Measurements from ENCODE around the gene ZCCHC2. TPM values are rescaled to one million over a fixed set of nuclear protein-coding genes. Genes with fewer than 3 reads are reported as not detected.

The ZCCHC2 gene
- total and polyA plus RNA-seq, 9 of the 15 experiments (the other 6 are each of a cell fraction or from before 2014, with no cell fraction given) = 1.0 to 9.2 (median 6.0) TPM

DNA sequence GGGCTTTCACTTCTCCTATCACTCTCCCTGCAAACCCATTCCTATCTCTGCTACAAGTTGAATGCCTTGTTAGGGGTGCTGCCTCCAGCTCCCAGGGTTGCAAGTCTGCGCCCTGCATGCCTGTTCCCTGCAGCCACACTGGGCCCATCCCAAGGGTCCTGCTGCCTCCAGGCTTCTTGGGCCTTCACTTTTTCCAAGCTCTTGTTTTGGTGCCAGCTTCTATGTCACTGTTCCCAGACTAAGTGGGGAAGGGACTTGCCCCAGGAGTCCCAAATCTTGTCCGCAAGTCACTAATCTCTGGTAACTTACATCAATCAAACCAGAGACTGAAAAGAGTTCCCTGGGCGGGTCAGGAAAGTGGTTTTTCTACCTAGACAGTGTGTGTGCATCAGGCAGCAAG, 65.4 kb downstream of the ZCCHC2 start:
- no peak overlapping the region for H2AFZ ChIP-seq (ENCODE audit: low read depth, low read length)
- no peaks in the 10 kb centered on the region for H3K9me3 ChIP-seq (replicated peaks; ENCODE audit: control insufficient read depth, insufficient read depth, low read depth, low read length)
- ATAC-seq = no peak
- CTCF ChIA-PET (ENCODE audit: low intra/inter-chr PET ratio) = no interaction called here
- TF ChIP-seq BCOR (IDR thresholded peaks at IDR 0.05) = no peak
- H3K27me3 ChIP-seq (ENCODE audit: control insufficient read depth in 2 of 2, insufficient read depth in 2 of 2, low read length in 2 of 2) = peaks cover 0 to 4% of the 10 kb centered on the region in 2 experiments; a peak in 1 of 5 replicates
- no peak overlapping the region for H3K9ac ChIP-seq (ENCODE audit: insufficient read depth in 1 of 2, low read depth in 2 of 2, low read length in 2 of 2)
- no peaks in the 10 kb centered on the region; the same call in 1 of the 2 replicates for H4K20me1 ChIP-seq (replicated peaks; ENCODE audit: control insufficient read depth, insufficient read depth, low read length)
- 0% methylated on average over 2 of the region's 3 CpGs for WGBS (ENCODE audit: insufficient coverage, low coverage, missing lambda C conversion rate)
- no peaks in the 10 kb centered on the region for H3K79me2 ChIP-seq (ENCODE audit: control insufficient read depth, insufficient read depth, low read length)
- peaks cover 2 to 3% of the 10 kb centered on the region in 2 experiments; a peak in 1 of 5 replicates for H3K4me1 ChIP-seq (replicated peaks in 1 of 2; ENCODE audit: control insufficient read depth in 2 of 2, insufficient read depth in 2 of 2, low read length in 2 of 2)
- in situ Hi-C loops (cut with MboI) = no loop called here
- BruUV-seq (replicated peaks) = no TSS peak
- H3K4me3 ChIP-seq = no peak overlapping the region
- no peak for FAIRE-seq
- POLR2A ChIA-PET = interaction anchor here (0.6 kb wide), 1 partner anchor 301 kb away, joined by 4 read pairs; no protein-coding TSS in a partner anchor
- H3K27ac ChIP-seq (ENCODE audit: extremely low read depth, low read depth, low read length) = no peak overlapping the region
- H3K9me1 ChIP-seq (ENCODE audit: control insufficient read depth, insufficient read depth, low read length) = no peaks in the 10 kb centered on the region
- intact Hi-C loops (cut with micrococcal nuclease) = loop anchor here (5.0 kb wide), 2 partner anchors 49 to 129 kb away; partner anchors contain the start of gene PHLPP1
- H3K36me3 ChIP-seq (ENCODE audit: control insufficient read depth, insufficient read depth, low read length) = peaks cover 3% of the 10 kb centered on the region; the same call in 1 of the 3 replicates
- DNase-seq (ENCODE audit: extremely low read depth in 1 of 4, low spot score in 3 of 4) = no peak
- H3K4me2 ChIP-seq (ENCODE audit: insufficient read depth, low read length) = no peak overlapping the region

DNA sequence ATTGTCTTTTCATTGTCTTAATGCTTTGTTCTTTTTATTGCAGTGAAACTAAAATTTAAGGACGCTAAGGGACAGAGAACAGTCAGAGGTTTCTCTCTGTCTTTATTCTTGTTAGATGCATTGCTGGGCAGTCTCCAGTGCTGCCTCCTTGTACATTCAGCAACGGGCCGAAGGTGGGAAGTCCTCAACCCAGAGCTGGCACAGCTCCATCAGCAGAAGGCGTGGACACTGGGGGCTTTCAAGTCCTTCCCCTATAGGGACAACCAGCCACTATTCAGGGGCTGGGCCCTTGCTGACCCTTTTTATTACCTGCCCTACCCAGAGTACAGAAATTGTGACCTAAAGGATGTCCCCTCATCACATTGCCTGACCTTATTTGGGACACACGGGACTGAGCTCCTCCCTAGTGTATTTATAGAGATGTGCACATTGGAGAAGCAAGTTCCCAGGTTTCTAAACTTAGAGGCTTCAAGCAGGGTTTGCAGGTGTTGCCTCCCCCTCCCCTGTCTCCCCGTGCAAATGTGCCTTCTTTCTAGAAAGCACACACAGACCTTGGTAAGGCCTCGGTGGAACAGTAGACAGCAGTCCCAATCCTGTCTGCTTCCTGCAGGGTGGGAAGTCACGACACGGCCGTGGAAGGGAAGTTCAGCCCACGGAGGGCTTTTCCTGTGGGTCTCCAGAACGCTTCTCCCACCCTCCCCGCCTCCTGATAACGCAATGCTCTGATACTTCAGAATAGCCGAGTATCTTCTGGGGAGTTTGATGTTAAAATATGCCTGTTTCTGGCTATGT, 68.2 kb downstream of the ZCCHC2 start:
- Histone ChIP-seq H3K4me2 (ENCODE audit: insufficient read depth, low read length) (no peak overlapping the region), H3K36me3 (ENCODE audit: control insufficient read depth, insufficient read depth, low read length) (no peaks in the 10 kb centered on the region), H3K9me3 (replicated peaks; ENCODE audit: control insufficient read depth, insufficient read depth, low read depth, low read length) (no peaks in the 10 kb centered on the region), H2AFZ (ENCODE audit: low read depth, low read length) (no peak overlapping the region), H3K27me3 (ENCODE audit: control insufficient read depth in 2 of 2, insufficient read depth in 2 of 2, low read length in 2 of 2) (peaks cover 0 to 4% of the 10 kb centered on the region in 2 experiments; a peak in 1 of 5 replicates), H4K20me1 (replicated peaks; ENCODE audit: control insufficient read depth, insufficient read depth, low read length) (no peaks in the 10 kb centered on the region; the same call in 1 of the 2 replicates), H3K4me1 (replicated peaks in 1 of 2; ENCODE audit: control insufficient read depth in 2 of 2, insufficient read depth in 2 of 2, low read length in 2 of 2) (peaks cover 0 to 3% of the 10 kb centered on the region in 2 experiments; a peak in 1 of 5 replicates), H3K4me3 (no peak overlapping the region), H3K79me2 (ENCODE audit: control insufficient read depth, insufficient read depth, low read length) (no peaks in the 10 kb centered on the region), H3K9ac (ENCODE audit: insufficient read depth in 1 of 2, low read depth in 2 of 2, low read length in 2 of 2) (no peak overlapping the region), H3K27ac (ENCODE audit: extremely low read depth, low read depth, low read length) (no peak overlapping the region), H3K9me1 (ENCODE audit: control insufficient read depth, insufficient read depth, low read length) (no peaks in the 10 kb centered on the region)
- TF ChIP-seq, protein P1, sequence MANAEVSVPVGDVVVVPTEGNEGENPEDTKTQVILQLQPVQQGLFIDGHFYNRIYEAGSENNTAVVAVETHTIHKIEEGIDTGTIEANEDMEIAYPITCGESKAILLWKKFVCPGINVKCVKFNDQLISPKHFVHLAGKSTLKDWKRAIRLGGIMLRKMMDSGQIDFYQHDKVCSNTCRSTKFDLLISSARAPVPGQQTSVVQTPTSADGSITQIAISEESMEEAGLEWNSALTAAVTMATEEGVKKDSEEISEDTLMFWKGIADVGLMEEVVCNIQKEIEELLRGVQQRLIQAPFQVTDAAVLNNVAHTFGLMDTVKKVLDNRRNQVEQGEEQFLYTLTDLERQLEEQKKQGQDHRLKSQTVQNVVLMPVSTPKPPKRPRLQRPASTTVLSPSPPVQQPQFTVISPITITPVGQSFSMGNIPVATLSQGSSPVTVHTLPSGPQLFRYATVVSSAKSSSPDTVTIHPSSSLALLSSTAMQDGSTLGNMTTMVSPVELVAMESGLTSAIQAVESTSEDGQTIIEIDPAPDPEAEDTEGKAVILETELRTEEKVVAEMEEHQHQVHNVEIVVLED (CRISPR knock-in tag; IDR thresholded peaks at IDR 0.05) = no peak
- no TSS peak for BruUV-seq (replicated peaks)
- CTCF ChIA-PET (ENCODE audit: low intra/inter-chr PET ratio) = no interaction called here
- WGBS (ENCODE audit: insufficient coverage, low coverage, missing lambda C conversion rate) = 20% methylated on average over 14 of the region's 15 CpGs
- ATAC-seq (no peak), DNase-seq (ENCODE audit: extremely low read depth in 1 of 4, low spot score in 3 of 4) (no peak), FAIRE-seq (no peak)
- POLR2A ChIA-PET = interaction anchor here (0.6 kb wide), 1 partner anchor 68 kb away, joined by 3 read pairs; the partner anchor contains the start of gene ZCCHC2
- in situ Hi-C loops (cut with MboI) = no loop called here
- intact Hi-C loops (cut with micrococcal nuclease) = no loop called here

Measured in K562 (cell line).